Left ventricle myocardium superior (tissue), 1 donor: ENCODE measurements around the gene NHP2. TPM values are rescaled to one million over a fixed set of nuclear protein-coding genes. Genes with fewer than 3 reads are reported as not detected.

ENCODE experiments used
- ATAC-seq: fragments of 200-7000 bp; cut with Tn5 transposase; one replicate; pipeline ENCODE4 v1.9.1; 2020; ENCODE audit warnings: mild to moderate bottlenecking, moderate library complexity
- DNase-seq: peaks from one replicate; pipeline ENCODE4 v3.0.0-alpha.2; 2020
- intact Hi-C: fragments of 100-400 bp; cut with micrococcal nuclease; formaldehyde crosslinking; loops from one replicate; pipeline ENCODE4 v1.11.0; 2022
- total RNA-seq: library from RNA; stranded (reverse); fragmentation: NEBNext Ultra II Directional; extraction: Animal tissue kit (Norgen Biotek cat#: 25700); gene quantifications from one replicate; pipeline ENCODE4 v1.2.1, GENCODE V29; 2021
- donor health status: DM: no; HTN: yes; CAD: no; lungs with severe emphysema.

The NHP2 gene
- total RNA-seq, 1 donor from 2014 or later, result 74.5 TPM

DNA sequence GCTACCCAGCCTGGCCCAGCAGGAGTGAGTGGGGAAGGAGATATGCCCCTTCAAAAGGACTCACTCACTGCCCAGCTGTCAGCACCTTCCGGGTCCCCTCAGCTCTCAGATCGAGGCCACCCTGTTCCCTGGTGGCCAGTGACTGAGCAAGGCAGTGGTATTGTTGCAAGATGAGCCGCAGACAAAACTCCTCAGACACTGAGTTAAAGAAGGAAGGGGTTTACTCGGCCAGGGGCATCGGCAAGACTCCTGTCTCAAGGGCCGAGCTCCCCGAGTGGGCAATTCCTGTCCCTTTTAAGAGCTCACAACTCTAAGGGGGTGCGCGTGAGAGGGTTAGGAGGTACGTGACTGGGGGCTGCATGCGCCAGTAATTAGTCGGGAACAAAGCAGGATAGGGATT lies 50.1 kb downstream of the NHP2 start:
- no peak for DNase-seq
- intact Hi-C loops, result no loop called here
- no peak for ATAC-seq

Other genes with a start within 250 kb of the NHP2 start
- not detected for gene PROP1, start 157.6 kb downstream of the NHP2 start, total RNA-seq
- gene N4BP3, start 40.4 kb downstream of the NHP2 start, total RNA-seq, result 2.7 TPM
- gene RMND5B, start 22.9 kb downstream of the NHP2 start, total RNA-seq, result 41.6 TPM
- gene GMCL2, start 33.5 kb upstream of the NHP2 start, total RNA-seq, result not detected
- gene HNRNPAB, start 50.6 kb upstream of the NHP2 start, total RNA-seq, result 82.8 TPM
- 40.7 TPM for gene PHYKPL, start 78.9 kb upstream of the NHP2 start, total RNA-seq